Measurements from ENCODE around the gene KDM1B.

Gene KDM1B

GRCh38 chr6:18235524-18235923, 80.3 kb downstream of the KDM1B start:
- DNase-seq, result no peak

- no peak for DNase-seq
Observed at GRCh38 chr6:18237167-18237566, 81.9 kb downstream of the KDM1B start.

GRCh38 chr6:18240230-18240629, 85.0 kb downstream of the KDM1B start:
- DNase-seq, result no peak

GRCh38 chr6:18241208-18242038, 86.2 kb downstream of the KDM1B start:
- no peak for DNase-seq

GRCh38 chr6:18242062-18242851, 87.0 kb downstream of the KDM1B start:
- no peak for DNase-seq

- no peak for DNase-seq
Observed at GRCh38 chr6:18243302-18243893, 88.2 kb downstream of the KDM1B start.

- no peak for DNase-seq
Observed at GRCh38 chr6:18244251-18244650, 89.0 kb downstream of the KDM1B start.

- DNase-seq, result no peak
Observed at GRCh38 chr6:18245079-18245478, 89.9 kb downstream of the KDM1B start.

GRCh38 chr6:18245642-18246041, 90.4 kb downstream of the KDM1B start:
- DNase-seq, result no peak

- no peak for DNase-seq
Observed at GRCh38 chr6:18246205-18246604, 91.0 kb downstream of the KDM1B start.

- DNase-seq, result no peak
Observed at GRCh38 chr6:18247002-18247401, 91.8 kb downstream of the KDM1B start.

GRCh38 chr6:18248698-18249097, 93.5 kb downstream of the KDM1B start:
- no peak for DNase-seq

GRCh38 chr6:18249271-18249670, 94.0 kb downstream of the KDM1B start:
- no peak for DNase-seq

GRCh38 chr6:18253635-18254034, 98.4 kb downstream of the KDM1B start:
- DNase-seq, result no peak

- DNase-seq, result no peak
Observed at GRCh38 chr6:18254793-18255192, 99.6 kb downstream of the KDM1B start.

- DNase-seq, result no peak
Observed at GRCh38 chr6:18259675-18260447, 104.6 kb downstream of the KDM1B start.

- peak; percentile 48 for DNase-seq
Observed at GRCh38 chr6:18260448-18261106, 105.4 kb downstream of the KDM1B start.

- DNase-seq, result no peak
Observed at GRCh38 chr6:18261877-18262276, 106.7 kb downstream of the KDM1B start.

- DNase-seq, result no peak
Observed at GRCh38 chr6:18262702-18263417, 107.6 kb downstream of the KDM1B start.

GRCh38 chr6:18263418-18264218, 108.4 kb downstream of the KDM1B start:
- no peak for DNase-seq
